Epidermal melanocyte (primary cell): ENCODE measurements around the gene ATF1.
"Not testable (repeated sequence)": the region's sequence is repeated elsewhere in the genome, so short reads cannot be mapped to it uniquely, and the experiment has no call there.

Source experiments
- DNase-seq: peaks from one replicate; pipeline ENCODE4 v3.0.0; 2011; ENCODE audit warnings: low spot score; ENCODE audit not compliant: insufficient read length

ATF1 gene

DNA sequence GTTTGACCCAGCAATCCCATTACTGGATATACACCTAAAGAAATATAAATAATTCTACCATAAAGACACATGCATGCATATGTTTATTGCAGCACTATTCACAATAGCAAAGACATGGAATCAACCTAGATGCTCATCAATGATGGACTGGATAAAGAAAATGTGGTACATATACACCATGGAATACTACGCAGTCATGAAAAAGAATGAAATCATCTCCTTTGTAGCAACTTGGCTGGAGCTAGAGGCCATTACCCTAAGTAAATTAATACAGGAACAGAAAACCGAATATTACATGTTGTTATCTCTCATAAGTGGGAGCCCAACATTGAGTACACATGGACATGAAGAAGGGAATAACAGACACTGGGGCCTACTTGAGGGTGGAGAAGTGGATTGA lies 91.8 kb downstream of the ATF1 start:
- DNase-seq = not testable (repeated sequence)

DNA sequence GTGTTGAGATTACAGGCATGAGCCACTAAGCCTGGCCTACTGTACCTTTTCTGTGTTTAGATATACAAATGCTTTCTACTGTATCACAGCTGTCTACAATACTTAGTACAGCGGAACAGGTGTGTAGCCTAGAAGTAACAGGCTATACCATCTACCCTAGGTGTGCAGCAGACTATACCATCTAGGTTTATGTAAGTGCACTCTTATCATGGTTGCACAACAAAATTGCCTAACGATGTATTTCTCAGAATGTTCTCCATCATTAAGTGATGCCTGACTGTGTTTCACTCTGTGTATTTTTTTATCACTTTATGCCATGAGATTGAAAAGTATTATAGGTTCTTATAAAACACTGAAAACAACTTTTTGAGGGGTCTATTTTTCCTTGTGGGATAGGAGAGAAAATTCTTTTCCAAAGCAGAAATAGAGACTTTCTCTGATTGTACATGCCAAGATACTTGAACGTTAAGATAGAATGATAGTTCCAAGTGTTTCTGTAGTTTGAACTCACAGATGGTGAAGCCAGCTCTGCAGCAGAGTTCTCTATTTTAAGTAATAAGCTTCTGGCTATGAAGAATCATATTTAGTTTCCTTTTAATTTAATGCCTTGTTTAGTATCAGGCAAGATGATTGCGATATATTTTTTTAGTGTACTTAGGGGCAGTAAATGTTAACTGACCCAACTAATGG lies 95.9 kb downstream of the ATF1 start:
- no peak for DNase-seq

DNA sequence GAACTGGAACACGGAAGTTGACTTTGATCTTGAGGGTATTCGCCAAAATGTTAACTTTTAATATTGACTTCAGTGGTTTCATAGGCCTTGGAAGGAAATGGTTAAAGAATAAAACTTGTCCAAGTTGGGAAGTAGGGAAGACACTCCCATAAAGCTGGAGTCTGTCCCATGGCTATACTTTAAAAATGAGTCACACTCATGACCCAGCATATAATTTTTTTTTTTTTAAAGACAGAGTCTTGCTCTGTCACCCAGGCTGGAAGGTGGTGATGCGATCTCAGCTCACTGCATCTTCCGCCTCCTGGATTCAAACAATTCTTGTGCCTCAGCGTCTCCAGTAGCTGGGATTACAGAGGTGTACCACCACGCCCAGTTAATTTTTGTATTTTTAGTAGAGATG lies 98.4 kb downstream of the ATF1 start:
- DNase-seq = no peak

DNA sequence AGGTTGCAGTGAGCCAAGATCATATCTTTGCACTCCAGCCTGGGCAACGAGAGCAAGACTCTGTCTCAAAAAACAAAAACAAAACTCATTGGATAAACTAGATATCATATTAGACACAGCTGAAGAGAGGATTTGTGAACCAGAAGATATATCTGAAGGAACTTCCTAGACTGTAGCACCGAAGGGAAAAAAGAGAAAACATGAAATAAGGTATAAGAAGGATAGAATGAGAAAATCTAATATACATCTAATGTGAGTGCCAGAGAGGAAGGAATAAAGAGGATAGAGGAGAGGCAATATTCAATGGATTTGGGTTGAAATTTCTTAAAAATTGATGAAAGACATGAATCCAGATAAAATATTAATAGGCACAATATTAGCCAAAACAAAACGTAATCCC lies 101.4 kb downstream of the ATF1 start:
- no peak for DNase-seq

DNA sequence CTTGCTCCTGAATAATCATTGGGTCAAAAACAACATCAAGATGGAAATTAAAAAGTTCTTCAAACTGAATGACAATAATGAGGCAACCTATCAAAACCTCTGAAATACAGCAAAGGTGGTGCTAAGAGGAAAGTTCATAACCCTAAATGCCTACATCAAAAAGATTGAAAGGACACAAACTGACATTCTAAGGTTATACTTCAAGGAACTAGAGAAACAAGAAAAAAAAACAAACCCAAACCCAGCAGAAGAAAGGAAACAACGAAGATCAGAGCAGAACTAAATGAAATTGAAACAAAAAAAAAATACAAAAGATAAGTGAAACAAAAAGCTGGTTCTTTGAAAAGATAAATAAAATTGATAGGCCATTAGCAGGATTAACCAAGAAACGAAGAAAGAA lies 105.0 kb downstream of the ATF1 start:
- DNase-seq = not testable (repeated sequence)
